Testis (tissue), 3 donors: ENCODE measurements around the gene MLLT6. TPM values are rescaled to one million over a fixed set of nuclear protein-coding genes. Genes with fewer than 3 reads are reported as not detected.

Experiments
- DNase-seq: peaks from one replicate; pipeline ENCODE4 v3.0.0-alpha.2; 2019
- H3K27ac ChIP-seq, 2 donors: fragments of 200-600 bp; sonication (generic); one replicate each; pipeline ENCODE4 v1.5.1; 2019
- H3K27me3 ChIP-seq: fragments of 200-600 bp; sonication (generic); one replicate; pipeline ENCODE4 v1.5.1; 2019
- H3K36me3 ChIP-seq: fragments of 200-600 bp; sonication (generic); one replicate; pipeline ENCODE4 v1.5.1; 2017; ENCODE audit warnings: low read depth; ENCODE audit errors: missing control alignments
- H3K4me1 ChIP-seq: fragments of 200-600 bp; sonication (generic); one replicate; pipeline ENCODE4 v1.5.1; 2019
- H3K4me3 ChIP-seq, 2 donors: fragments of 200-600 bp; sonication (generic); one replicate each; pipeline ENCODE4 v1.5.1; 2017 to 2019
- H3K9me3 ChIP-seq: fragments of 200-600 bp; sonication (generic); one replicate; pipeline ENCODE4 v1.5.1; 2017
- POLR2A ChIP-seq: fragments of 450-650 bp; IDR thresholded peaks from one replicate; pipeline ENCODE4 v1.6.1; 2017; ENCODE audit warnings: antibody characterized with exemption, mild to moderate bottlenecking, moderate library complexity
- WGBS, 2 donors: methylation state at CpG; one replicate each; pipeline ENCODE4 v1.1.5; 2018; 5-methylcytosine and 5-hydroxymethylcytosine counted together
- intact Hi-C: fragments of 100-400 bp; cut with DNase I; formaldehyde crosslinking; loops from one replicate; pipeline ENCODE4 v1.15.1; 2023; ENCODE audit warnings: low total_unique reads
- polyA plus RNA-seq: library from polyadenylated mRNA; stranded (reverse); fragments of 350-450 nt; fragmentation: Illumina TruSeq; extraction: RNeasy Lipid Tissue Mini Kit (QIAGEN cat#74804); gene quantifications from one replicate; pipeline ENCODE4 v1.2.3, GENCODE V29; 2014; ENCODE audit warnings: low read depth, low replicate concordance; ENCODE audit not compliant: insufficient read depth
- total RNA-seq, 2 donors: library from RNA; depleted of rRNA; stranded (reverse); fragments of >200 nt; gene quantifications; one replicate each; pipeline ENCODE4 v1.2.3, GENCODE V29; 2016
- TF ChIP-seq, protein P1 (sequence below), 3 experiments: fragments of 450-650 bp in 2 of 3; fragments of 200-600 bp in 1 of 3; sonication (generic) in 1 of 3; IDR thresholded peaks; one replicate each; pipeline ENCODE4 v1.5.1; 2016 to 2019; ENCODE audit warnings: antibody characterized with exemption in 3 of 3, mild to moderate bottlenecking in 2 of 3, moderate library complexity in 1 of 3

Gene MLLT6
- total and polyA plus RNA-seq, 3 donors from 2014 or later = 86.9 to 176 (median 157) TPM

DNA sequence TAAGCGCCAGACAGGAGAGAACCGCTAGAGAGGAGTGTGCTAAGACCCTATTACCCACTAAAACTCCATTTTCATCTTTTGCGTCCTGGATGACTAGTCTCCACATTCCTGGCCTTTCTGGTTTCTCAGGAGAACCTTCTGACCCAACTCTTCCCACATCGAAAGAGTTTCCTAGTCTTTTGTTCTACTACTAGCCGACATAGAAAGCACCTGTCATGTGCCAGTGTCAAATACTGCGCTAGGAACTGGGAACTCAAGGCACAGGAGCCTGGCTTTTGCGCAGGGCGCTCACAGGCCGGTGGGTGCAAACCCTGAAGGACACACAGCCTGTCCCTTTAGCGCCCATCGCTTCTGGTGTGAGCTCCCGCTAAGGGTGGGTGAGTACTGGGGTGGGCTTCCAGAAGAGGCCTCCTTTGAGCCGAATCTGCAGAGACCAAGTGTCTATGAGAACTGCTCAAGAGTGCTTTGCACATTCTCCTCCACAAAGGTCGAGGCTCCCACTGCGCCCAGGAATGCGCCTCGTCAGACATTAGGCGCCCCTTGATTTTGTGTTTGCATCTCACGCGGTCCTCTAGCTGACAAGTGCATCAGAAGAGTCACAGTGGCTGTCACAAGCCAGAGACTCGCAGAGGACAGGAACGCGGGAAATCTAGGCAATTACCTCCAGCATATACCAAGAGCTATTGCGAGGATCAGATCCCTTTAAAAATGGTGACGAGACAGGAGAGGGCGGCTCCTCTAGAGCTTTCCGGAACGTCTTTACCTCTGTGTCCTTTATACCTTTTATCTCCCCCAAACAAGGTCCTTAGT, 45.4 kb downstream of the MLLT6 start:
- Histone ChIP-seq H3K4me1 (peaks cover 39% of the 10 kb centered on the region), H3K36me3 (no peaks in the 10 kb centered on the region)

DNA sequence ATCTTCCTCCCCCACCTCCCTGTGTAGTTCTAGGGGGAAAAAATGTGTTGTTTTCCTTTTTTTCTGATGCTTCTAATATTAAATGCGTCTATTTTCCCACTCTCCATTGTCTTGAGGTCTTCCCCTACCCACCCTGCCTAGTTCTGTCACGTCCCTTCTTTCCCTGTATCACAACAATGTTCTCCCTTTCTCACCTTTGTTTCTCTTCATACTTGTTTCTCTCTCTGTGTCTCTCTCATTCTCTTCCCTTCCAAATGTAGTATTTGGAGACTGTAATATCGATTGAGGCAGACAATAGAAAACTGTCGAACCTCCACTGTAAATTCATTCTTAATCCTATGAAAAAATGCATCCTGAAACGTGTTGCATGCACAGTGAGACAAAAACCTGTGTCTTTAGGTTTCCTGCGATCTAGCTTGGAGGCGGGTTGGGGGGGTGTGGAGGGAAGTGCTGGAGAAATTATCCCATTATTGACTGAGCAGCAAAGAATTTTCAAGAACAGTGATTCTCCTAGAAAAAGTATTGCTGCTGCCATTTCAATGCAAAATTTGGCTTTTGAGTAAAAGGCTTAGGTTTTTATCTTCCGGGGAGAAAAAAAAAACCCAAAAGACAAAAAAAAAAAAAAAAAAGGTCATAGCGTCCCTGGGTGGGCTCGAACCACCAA, 46.2 kb downstream of the MLLT6 start:
- no peak for TF ChIP-seq POLR2A
- TF ChIP-seq, protein P1, sequence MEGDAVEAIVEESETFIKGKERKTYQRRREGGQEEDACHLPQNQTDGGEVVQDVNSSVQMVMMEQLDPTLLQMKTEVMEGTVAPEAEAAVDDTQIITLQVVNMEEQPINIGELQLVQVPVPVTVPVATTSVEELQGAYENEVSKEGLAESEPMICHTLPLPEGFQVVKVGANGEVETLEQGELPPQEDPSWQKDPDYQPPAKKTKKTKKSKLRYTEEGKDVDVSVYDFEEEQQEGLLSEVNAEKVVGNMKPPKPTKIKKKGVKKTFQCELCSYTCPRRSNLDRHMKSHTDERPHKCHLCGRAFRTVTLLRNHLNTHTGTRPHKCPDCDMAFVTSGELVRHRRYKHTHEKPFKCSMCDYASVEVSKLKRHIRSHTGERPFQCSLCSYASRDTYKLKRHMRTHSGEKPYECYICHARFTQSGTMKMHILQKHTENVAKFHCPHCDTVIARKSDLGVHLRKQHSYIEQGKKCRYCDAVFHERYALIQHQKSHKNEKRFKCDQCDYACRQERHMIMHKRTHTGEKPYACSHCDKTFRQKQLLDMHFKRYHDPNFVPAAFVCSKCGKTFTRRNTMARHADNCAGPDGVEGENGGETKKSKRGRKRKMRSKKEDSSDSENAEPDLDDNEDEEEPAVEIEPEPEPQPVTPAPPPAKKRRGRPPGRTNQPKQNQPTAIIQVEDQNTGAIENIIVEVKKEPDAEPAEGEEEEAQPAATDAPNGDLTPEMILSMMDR (IDR thresholded peaks at IDR 0.05) = no peak
- DNase-seq = no peak
- Histone ChIP-seq H3K27ac (peak overlapping the region in 1 of 2 donors; percentile 76), H3K36me3 (no peaks in the 10 kb centered on the region), H3K4me1 (peaks cover 32% of the 10 kb centered on the region), H3K27me3 (no peaks in the 10 kb centered on the region), H3K9me3 (no peaks in the 10 kb centered on the region), H3K4me3 (peak overlapping the region; percentile 84 to 93)
- intact Hi-C loops = no loop called here
- 3 to 4% methylated on average over 10 of the region's 10 CpGs for WGBS, 2 donors

More for the DNA sequence above, 45.4 kb downstream of the MLLT6 start:
- Histone ChIP-seq H3K27me3 (no peaks in the 10 kb centered on the region), H3K9me3 (no peaks in the 10 kb centered on the region), H3K27ac (peak overlapping the region in 1 of 2 donors; percentile 85), H3K4me3 (no peak overlapping the region)
- WGBS, 2 donors = 22 to 27% methylated on average over 22 to 28 of the region's 28 CpGs
- intact Hi-C loops = no loop called here
- no peak for DNase-seq
- TF ChIP-seq, protein P1 (IDR thresholded peaks at IDR 0.05) = no peak
- no peak for TF ChIP-seq POLR2A

DNA sequence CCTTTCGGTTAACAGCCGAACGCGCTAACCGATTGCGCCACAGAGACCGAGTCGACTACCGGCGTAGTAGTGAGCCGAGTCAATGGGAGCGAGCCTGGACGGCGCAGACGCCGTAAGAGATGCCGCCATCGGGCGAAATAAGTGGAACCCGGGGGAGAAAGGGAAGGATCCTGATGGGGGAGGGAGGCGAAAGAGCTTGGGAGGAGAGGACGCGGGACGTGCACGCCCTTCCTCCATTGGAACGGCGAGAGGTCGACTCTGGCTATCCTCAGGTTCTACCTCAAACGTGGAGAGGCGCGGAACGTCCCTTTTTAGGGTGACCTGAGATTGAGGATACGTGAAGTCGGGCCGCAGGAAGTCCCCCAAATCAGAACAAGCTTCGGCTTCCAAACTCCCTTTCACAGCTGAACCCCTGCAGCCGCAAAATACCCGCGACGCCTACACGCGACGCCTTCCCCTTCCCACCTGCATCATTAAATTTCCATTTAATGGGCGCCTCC, 46.8 kb downstream of the MLLT6 start:
- no peaks in the 10 kb centered on the region for H3K9me3 ChIP-seq
- peaks cover 26% of the 10 kb centered on the region for H3K4me1 ChIP-seq
- WGBS, 2 donors = 0 to 1% methylated on average over 44 of the region's 44 CpGs
- H3K36me3 ChIP-seq = no peaks in the 10 kb centered on the region
- H3K27me3 ChIP-seq = no peaks in the 10 kb centered on the region
- peak overlapping the region; percentile 84 to 93 for H3K4me3 ChIP-seq
- peak overlapping the region; percentile 39 to 76 for H3K27ac ChIP-seq
- intact Hi-C loops = no loop called here
- peak; percentile 92 for DNase-seq
- no peak for TF ChIP-seq POLR2A

DNA sequence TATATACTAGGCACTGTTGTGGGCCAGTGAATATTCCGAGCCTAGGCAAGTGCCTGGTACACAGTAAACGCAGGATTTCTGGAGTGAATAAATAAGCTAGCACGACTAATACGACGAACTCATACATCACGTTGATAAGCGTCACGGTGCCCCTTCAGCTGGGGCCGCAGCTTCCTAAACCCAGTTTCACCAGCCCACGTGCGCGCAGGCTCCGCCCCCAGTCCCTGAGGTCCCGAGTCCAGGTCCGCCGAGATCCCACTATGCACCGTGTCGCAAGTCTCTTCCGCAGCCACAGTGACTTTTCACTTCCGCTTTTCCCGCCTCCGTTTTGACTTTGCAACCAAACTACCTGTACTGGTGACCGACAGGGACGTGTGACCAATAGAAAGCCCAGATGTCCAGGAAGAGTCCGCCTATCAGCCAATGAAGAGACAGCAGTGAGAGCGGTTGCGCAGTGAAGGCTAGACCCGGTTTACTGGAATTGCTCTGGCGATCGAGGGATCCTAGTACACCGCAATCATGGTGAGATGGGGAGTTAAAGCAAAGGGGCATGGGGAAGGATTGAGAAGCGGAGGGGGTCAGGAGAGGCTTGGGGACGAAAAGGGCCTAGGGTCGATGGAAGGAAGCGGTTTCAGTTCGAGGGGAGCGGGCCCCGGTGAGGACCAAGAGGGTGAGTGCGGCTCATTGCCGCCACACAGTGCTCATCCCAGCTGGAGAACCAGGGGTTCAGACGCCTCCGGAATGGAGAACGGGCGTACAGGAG, 47.4 kb downstream of the MLLT6 start, which contains the start of gene PSMB3:
Gene PSMB3 (plus strand): TSS at position 434 of the 763 bp plus-strand sequence. CDS start 86 bp downstream, at position 520.
- H3K27ac ChIP-seq = peak within 1 kb of the TSS; percentile 39 to 76
- WGBS, 2 donors = 1% methylated on average over 38 to 44 of the region's 44 CpGs
- peaks cover 22% of the 10 kb centered on the region for H3K4me1 ChIP-seq
- intact Hi-C loops = no loop called here
- no peaks in the 10 kb centered on the region for H3K27me3 ChIP-seq
- no peaks in the 10 kb centered on the region for H3K36me3 ChIP-seq
- peak within 1 kb of the TSS; percentile 84 to 93 for H3K4me3 ChIP-seq
- no peaks in the 10 kb centered on the region for H3K9me3 ChIP-seq
- TF ChIP-seq, protein P1 (IDR thresholded peaks at IDR 0.05) = peak in 2 of 3 experiments; percentile 2 to 26
- no peak for TF ChIP-seq POLR2A
- peak; percentile 100 for DNase-seq
